Measurements from ENCODE around the gene BTAF1.
"Not testable (repeated sequence)": the region's sequence is repeated elsewhere in the genome, so short reads cannot be mapped to it uniquely, and the experiment has no call there.

BTAF1 gene

GRCh38 chr10:91894261-91894685, 29.3 kb upstream of the BTAF1 start:
- H3K9me3 ChIP-seq (ENCODE audit: control insufficient read depth, insufficient read depth, low read length); H3K9ac ChIP-seq (ENCODE audit: low read depth, low read length); H3K36me3 ChIP-seq (ENCODE audit: insufficient read depth, low read length); H3K4me1 ChIP-seq (ENCODE audit: insufficient read depth, low read length): not testable (repeated sequence)

- H3K9me3 ChIP-seq (ENCODE audit: control insufficient read depth, insufficient read depth, low read length) = no peaks in the 10 kb centered on the region
- no peak overlapping the region for H3K9ac ChIP-seq (ENCODE audit: low read depth, low read length)
- no peaks in the 10 kb centered on the region for H3K4me1 ChIP-seq (ENCODE audit: insufficient read depth, low read length)
- H3K36me3 ChIP-seq (ENCODE audit: insufficient read depth, low read length) = no peaks in the 10 kb centered on the region
Measured at GRCh38 chr10:91896212-91896756, 27.3 kb upstream of the BTAF1 start.

- no peak overlapping the region for H3K9ac ChIP-seq (ENCODE audit: low read depth, low read length)
Measured at GRCh38 chr10:91897421-91897820, 26.1 kb upstream of the BTAF1 start.

GRCh38 chr10:91901784-91902677, 21.5 kb upstream of the BTAF1 start:
- H3K9me3 ChIP-seq (ENCODE audit: control insufficient read depth, insufficient read depth, low read length) = no peaks in the 10 kb centered on the region
- H3K36me3 ChIP-seq (ENCODE audit: insufficient read depth, low read length) = no peaks in the 10 kb centered on the region
- H3K4me1 ChIP-seq (ENCODE audit: insufficient read depth, low read length) = peaks cover 14% of the 10 kb centered on the region; the same call in 1 of the 2 replicates
- no peak overlapping the region for H3K9ac ChIP-seq (ENCODE audit: low read depth, low read length)

More at GRCh38 chr10:91897421-91897820, 26.1 kb upstream of the BTAF1 start:
- Histone ChIP-seq H3K9me3 (ENCODE audit: control insufficient read depth, insufficient read depth, low read length) (no peaks in the 10 kb centered on the region), H3K4me1 (ENCODE audit: insufficient read depth, low read length) (peaks cover 10% of the 10 kb centered on the region; the same call in 1 of the 2 replicates), H3K36me3 (ENCODE audit: insufficient read depth, low read length) (no peaks in the 10 kb centered on the region)

- H3K9ac ChIP-seq (ENCODE audit: low read depth, low read length) = peak overlapping the region; percentile 90; the same call in 1 of the 2 replicates
- no peaks in the 10 kb centered on the region for H3K36me3 ChIP-seq (ENCODE audit: insufficient read depth, low read length)
- H3K9me3 ChIP-seq (ENCODE audit: control insufficient read depth, insufficient read depth, low read length) = no peaks in the 10 kb centered on the region
- peaks cover 7% of the 10 kb centered on the region; the same call in 1 of the 2 replicates for H3K4me1 ChIP-seq (ENCODE audit: insufficient read depth, low read length)
Measured at GRCh38 chr10:91907033-91907594, 16.5 kb upstream of the BTAF1 start.

GRCh38 chr10:91907914-91908336, 15.6 kb upstream of the BTAF1 start:
- H3K9me3 ChIP-seq (ENCODE audit: control insufficient read depth, insufficient read depth, low read length) = no peaks in the 10 kb centered on the region

GRCh38 chr10:91908337-91909116, 15.0 kb upstream of the BTAF1 start:
- peak overlapping the region; percentile 90 for H3K9ac ChIP-seq (ENCODE audit: low read depth, low read length)

More at GRCh38 chr10:91907914-91908336, 15.6 kb upstream of the BTAF1 start:
- Histone ChIP-seq H3K4me1 (ENCODE audit: insufficient read depth, low read length) (no peaks in the 10 kb centered on the region; the same call in 1 of the 2 replicates), H3K9ac (ENCODE audit: low read depth, low read length) (peak overlapping the region; percentile 90), H3K36me3 (ENCODE audit: insufficient read depth, low read length) (no peaks in the 10 kb centered on the region)

GRCh38 chr10:91909117-91909677, 14.4 kb upstream of the BTAF1 start, which contains the start of gene FGFBP3:
Gene FGFBP3 (minus strand): TSS chr10:91909486. CDS start chr10:91908969, 517 bp downstream.
- peak within 1 kb of the TSS; percentile 90 for H3K9ac ChIP-seq (ENCODE audit: low read depth, low read length)
- H3K4me1 ChIP-seq (ENCODE audit: insufficient read depth, low read length) = no peaks in the 10 kb centered on the region; the same call in 1 of the 2 replicates
- no peaks in the 10 kb centered on the region for H3K9me3 ChIP-seq (ENCODE audit: control insufficient read depth, insufficient read depth, low read length)
- no peaks in the 10 kb centered on the region for H3K36me3 ChIP-seq (ENCODE audit: insufficient read depth, low read length)

More at GRCh38 chr10:91908337-91909116, 15.0 kb upstream of the BTAF1 start:
- H3K36me3 ChIP-seq (ENCODE audit: insufficient read depth, low read length) = no peaks in the 10 kb centered on the region
- H3K9me3 ChIP-seq (ENCODE audit: control insufficient read depth, insufficient read depth, low read length) = no peaks in the 10 kb centered on the region
- no peaks in the 10 kb centered on the region; the same call in 1 of the 2 replicates for H3K4me1 ChIP-seq (ENCODE audit: insufficient read depth, low read length)

- H3K36me3 ChIP-seq (ENCODE audit: insufficient read depth, low read length) = no peaks in the 10 kb centered on the region
- no peaks in the 10 kb centered on the region for H3K4me1 ChIP-seq (ENCODE audit: insufficient read depth, low read length)
- H3K9ac ChIP-seq (ENCODE audit: low read depth, low read length) = no peak overlapping the region
- H3K9me3 ChIP-seq (ENCODE audit: control insufficient read depth, insufficient read depth, low read length) = no peaks in the 10 kb centered on the region
Measured at GRCh38 chr10:91910467-91910866, 13.1 kb upstream of the BTAF1 start.

- Histone ChIP-seq H3K9ac (ENCODE audit: low read depth, low read length) (no peak overlapping the region), H3K9me3 (ENCODE audit: control insufficient read depth, insufficient read depth, low read length) (peaks cover 2% of the 10 kb centered on the region; the same call in 1 of the 2 replicates), H3K4me1 (ENCODE audit: insufficient read depth, low read length) (no peaks in the 10 kb centered on the region), H3K36me3 (ENCODE audit: insufficient read depth, low read length) (no peaks in the 10 kb centered on the region)
Measured at GRCh38 chr10:91919651-91920050, 3.9 kb upstream of the BTAF1 start.

- Histone ChIP-seq H3K36me3 (ENCODE audit: insufficient read depth, low read length) (no peaks in the 10 kb centered on the region), H3K4me1 (ENCODE audit: insufficient read depth, low read length) (no peaks in the 10 kb centered on the region), H3K9ac (ENCODE audit: low read depth, low read length) (peak overlapping the region; percentile 96), H3K9me3 (ENCODE audit: control insufficient read depth, insufficient read depth, low read length) (peaks cover 2% of the 10 kb centered on the region; the same call in 1 of the 2 replicates)
Measured at GRCh38 chr10:91924212-91925021, 847 bp downstream of the BTAF1 start.

GRCh38 chr10:91925022-91925320, 1.4 kb downstream of the BTAF1 start:
- Histone ChIP-seq H3K9ac (ENCODE audit: low read depth, low read length) (peak overlapping the region; percentile 96; the same call in 1 of the 2 replicates), H3K4me1 (ENCODE audit: insufficient read depth, low read length) (no peaks in the 10 kb centered on the region)

GRCh38 chr10:91930939-91931338, 7.4 kb downstream of the BTAF1 start:
- no peaks in the 10 kb centered on the region for H3K9me3 ChIP-seq (ENCODE audit: control insufficient read depth, insufficient read depth, low read length)

More at GRCh38 chr10:91925022-91925320, 1.4 kb downstream of the BTAF1 start:
- Histone ChIP-seq H3K36me3 (ENCODE audit: insufficient read depth, low read length) (no peaks in the 10 kb centered on the region), H3K9me3 (ENCODE audit: control insufficient read depth, insufficient read depth, low read length) (no peaks in the 10 kb centered on the region)

More at GRCh38 chr10:91930939-91931338, 7.4 kb downstream of the BTAF1 start:
- H3K36me3 ChIP-seq (ENCODE audit: insufficient read depth, low read length) = peaks cover under 1% of the 10 kb centered on the region; the same call in 1 of the 2 replicates
- no peak overlapping the region for H3K9ac ChIP-seq (ENCODE audit: low read depth, low read length)
- no peaks in the 10 kb centered on the region for H3K4me1 ChIP-seq (ENCODE audit: insufficient read depth, low read length)
